OCI-M2 (cell line): ENCODE data around the gene TMEM184A.
"Not testable (repeated sequence)": the region's sequence is repeated elsewhere in the genome, so short reads cannot be mapped to it uniquely, and the experiment has no call there.

Experiments
- DNase-seq: peaks from one replicate; lab custom pipeline; 2025; ENCODE audit not compliant: unreplicated experiment; lab: John Stamatoyannopoulos, UW

TMEM184A gene

GRCh38 chr7:1529383-1530116 lies 26.5 kb downstream of the TMEM184A start:
- no peak for DNase-seq

DNA sequence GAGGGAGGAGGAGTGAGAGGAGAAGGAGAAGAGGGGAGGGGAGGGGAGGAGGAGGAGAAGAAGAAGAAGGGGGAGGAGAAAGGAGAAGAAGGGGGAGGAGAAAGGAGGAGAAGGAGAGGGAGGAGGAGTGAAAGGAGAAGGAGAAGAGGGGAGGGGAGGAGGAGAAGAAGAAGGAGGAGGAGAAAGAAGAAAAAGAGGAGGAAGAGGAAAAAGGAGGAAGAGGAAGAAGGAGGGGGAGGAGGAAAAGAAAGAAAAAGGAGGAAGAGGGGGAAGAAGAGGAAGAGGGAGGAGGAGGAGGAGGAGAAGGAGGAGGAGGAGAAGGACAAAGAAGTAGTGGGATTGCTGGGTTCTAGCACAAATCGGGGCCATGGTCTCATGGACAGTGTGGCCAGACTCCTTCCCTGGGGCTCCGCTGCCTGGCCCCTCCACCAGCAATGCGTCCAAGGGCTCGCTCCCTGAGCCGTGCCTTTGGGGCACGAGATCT lies 29.7 kb downstream of the TMEM184A start:
- no peak for DNase-seq

DNA sequence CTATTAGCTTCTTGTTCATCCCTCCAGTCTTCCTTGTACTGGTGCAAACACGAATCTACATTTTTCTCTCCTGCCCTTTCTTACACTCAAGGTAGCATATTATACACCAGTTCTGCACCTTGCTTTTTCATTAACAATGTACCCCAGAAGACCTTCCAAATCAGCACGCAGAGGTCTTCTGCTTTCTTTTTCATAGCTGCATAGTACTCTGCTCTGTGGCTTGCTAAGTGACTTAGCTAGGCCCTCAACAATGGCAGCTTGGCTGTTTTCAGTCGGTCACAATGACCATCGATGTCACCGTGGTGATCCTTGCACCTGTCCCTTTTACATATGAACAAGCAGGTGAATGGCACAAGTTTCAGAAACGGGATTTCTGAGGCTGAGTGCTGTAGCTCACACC lies 30.6 kb downstream of the TMEM184A start:
- DNase-seq: no peak

- DNase-seq: no peak
Observed at GRCh38 chr7:1523844-1524243, 32.2 kb downstream of the TMEM184A start.

DNA sequence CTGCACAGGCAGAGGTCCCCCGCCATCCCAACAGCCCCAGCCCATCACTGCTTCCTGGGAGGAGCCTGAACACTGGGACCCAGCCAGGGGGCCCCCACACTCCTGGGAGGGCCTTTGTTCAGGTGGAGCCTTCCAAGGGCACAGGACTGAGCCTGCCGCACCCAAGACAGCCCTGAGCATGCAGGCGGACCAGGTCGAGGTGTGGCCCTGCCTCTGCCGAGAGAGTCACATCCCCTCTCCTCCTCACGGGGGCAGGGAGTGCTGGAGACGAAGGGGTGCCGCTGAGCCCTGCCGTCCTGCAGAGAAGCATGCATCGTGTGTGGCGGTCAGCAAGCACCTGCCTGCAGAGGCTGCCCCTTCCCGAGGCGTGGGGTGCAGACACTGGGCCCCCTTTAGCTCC lies 32.8 kb downstream of the TMEM184A start:
- no peak for DNase-seq

GRCh38 chr7:1521456-1521855 lies 34.5 kb downstream of the TMEM184A start:
- DNase-seq: no peak

DNA sequence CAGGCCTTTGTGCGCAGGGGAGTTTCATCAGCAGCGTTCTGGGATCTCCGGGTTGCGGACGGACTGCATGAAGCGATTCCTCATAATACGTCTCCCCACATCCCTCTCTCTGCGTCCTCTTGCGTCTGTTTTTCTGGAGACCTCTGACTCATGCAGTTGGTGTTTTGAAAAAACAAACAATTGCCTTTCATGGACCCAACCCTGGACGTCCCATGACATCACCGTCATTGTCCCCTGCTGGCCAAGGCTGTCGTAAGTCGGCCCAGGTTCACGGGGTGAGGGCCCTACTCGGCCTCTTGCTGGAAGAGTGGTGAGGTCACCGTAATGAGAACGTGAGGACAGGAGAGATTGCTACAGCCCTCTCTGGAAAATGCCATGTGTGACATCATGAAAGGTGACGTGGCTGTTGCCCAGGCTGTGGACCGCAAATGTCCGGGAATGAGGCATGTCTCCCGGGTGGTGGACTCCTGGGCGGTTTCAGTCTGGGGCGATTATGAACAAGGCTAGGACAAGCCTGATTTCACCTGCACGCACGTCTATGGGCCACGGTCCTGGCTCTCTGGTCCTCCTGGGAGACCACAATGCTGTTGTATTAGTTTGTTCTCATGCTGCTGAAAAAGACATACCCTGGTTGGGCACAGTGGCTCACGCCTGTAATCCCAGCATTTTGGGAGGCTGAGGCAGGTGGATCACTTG lies 35.3 kb downstream of the TMEM184A start:
- no peak for DNase-seq

GRCh38 chr7:1519322-1519922 lies 36.6 kb downstream of the TMEM184A start:
- not testable (repeated sequence) for DNase-seq

DNA sequence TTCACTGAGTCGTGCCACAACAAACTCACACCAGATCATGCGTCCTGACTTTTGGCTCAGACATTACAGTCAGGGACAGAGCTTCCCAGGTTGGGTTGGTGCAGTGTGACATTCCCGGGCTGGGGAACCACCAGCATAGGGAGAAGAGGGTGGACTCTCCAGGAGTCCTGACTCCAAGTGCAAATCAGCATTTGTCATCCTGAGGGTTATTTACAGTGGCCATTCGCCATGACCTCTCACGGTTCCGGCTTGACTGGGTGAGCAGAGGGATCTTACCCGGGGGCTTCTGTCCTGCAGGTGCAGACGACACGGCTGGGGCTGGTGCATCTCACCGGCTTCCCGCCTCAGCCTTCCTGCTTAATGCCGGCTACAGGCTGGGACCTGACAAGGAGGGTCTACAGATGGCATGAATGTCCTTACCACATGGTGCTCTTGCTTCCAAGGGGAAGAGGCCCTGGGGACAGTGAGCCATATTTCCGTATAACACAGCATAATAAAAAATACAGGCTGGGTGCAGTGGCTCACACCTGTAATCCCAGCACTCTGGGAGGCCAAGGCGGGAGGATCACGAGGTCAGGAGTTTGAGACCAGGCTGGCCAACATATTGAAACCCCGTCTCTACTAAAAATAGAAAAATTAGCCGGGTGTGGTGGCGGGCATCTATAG lies 39.3 kb downstream of the TMEM184A start:
- DNase-seq: no peak

GRCh38 chr7:1515509-1515967 lies 40.5 kb downstream of the TMEM184A start:
- not testable (repeated sequence) for DNase-seq

GRCh38 chr7:1514995-1515401 lies 41.0 kb downstream of the TMEM184A start:
- DNase-seq: no peak

DNA sequence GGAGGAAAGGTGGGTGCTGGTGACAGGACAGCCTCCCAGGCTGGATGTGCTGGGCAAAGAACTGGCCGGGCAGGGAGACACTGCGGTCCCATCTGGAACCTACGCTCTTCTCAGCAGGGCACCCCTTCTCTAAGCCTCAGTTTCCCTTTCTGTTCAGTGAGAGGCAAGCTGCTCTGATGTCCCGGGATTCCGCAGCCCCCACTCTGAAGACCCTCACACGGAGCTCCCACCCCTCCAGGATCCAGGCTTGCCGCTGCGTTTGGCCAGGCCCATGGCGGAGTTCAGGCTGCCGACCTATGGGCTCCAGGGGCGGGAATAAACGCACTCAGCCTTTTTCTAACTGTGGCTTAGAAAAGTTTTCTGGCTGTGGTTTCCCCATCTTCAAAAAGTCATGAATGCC lies 41.6 kb downstream of the TMEM184A start:
- no peak for DNase-seq

- no peak for DNase-seq
Observed at GRCh38 chr7:1513657-1514095, 42.3 kb downstream of the TMEM184A start.

DNA sequence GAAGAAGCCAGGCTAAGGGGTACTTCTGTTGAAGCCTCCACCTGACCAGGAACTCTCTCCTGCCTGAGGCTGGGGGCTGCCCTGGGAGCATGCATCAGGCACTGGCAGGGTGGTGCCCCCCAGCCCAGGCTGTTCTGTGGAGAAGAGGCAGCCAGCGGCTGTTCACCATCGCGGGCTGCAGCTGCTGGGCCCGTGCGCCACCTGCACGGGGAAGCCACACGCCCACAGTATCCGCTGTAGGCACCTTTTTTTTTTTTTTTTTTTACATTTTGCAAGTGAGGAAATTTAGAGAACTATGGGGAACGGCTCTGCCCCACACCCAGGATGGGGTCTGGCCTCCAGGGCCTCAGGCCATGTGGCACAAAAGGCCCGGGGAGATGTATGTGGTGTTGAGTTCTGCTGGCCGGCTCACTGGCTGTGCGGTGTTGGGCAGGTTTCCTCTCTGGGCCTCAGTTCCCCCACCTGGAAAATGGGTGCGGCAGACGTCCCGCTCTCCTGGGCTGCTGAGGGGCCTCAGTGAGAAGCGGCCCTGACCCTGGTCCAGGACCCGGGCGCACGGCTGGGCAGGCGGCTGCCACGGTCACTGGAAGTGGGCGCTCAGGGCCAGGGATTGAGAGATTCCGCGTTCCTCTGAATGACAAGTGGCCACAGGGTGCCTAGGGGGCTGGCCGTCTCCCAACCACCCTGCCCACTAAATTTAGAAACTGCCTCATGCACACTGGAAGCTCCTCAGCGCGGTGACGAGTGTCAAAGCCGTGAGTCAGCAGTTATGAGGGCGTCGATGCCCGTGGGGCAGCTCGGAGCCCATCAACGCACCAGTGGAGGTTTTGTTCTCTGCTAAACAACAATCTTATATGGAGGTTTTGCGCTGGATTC lies 43.0 kb downstream of the TMEM184A start:
- DNase-seq: no peak

DNA sequence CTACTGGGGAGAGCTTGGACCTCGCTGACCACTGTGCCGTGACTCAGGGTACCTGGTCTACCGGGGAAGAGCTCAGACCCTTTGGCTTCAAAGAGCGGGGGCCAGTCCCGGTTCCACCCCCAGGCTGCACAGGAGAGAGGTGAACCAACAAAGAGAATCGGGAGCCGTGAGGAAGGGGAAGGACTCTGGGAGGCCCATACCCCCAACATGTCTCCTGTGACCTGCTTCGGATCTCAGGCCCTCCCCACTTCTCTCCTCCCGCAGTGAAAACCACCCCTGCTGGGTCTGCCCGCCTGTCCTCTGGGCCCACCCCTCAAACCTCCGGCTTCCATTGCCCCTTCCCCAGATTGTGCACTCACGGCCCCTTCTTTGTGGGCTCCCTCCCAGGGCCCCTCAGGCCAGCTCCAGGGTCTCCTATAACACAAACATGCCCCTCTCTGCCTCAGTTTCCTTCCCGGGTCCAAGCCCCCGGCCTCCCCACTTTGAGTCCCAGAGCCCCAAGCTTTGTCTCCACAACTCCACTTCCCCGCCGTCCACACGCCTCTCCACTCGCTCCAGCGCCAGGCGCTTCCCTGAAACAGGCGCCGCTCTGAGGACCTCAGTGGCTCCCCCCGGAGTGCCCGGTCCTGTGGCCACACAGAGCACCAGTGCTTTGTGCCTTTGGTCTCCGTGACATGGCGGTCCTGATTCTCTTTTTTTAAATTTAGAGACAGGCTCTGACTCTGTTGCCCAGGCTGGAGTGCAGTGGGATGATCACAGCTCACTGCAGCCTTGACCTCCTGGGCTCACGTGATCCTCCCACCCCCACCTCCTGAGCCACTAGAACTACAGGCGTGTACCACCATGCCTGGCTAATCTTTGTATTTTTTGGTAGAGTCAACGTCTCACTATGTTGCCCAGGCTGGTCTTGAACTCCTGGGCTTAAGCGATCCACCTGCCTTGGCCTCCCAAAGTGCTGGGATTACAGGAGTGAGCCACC lies 44.3 kb downstream of the TMEM184A start:
- no peak for DNase-seq

- no peak for DNase-seq
Observed at GRCh38 chr7:1510780-1511154, 45.2 kb downstream of the TMEM184A start.

GRCh38 chr7:1509226-1509625 lies 46.8 kb downstream of the TMEM184A start:
- no peak for DNase-seq

DNA sequence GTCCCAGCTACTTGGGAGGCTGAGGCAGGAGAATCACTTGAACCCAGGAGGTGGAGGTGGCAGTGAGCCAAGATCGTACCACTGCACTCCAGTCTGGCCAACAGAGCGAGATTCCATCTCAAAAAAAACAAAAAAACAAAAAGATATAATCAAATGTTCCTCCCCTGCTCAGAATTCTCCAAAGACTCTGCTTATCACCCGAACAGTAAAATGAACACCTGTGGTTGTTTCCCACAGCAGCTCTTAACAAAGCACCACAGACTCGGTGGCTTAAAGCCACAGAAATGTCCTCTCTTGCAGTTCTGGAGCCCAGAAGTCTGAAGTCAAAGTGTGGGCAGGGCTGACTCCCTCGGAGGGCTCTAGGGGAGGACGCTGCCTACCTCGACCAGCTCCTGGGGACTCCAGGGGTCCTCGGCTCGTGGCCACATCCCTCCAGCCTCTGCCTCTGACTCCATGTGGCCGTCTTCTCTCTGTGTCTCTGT lies 47.7 kb downstream of the TMEM184A start:
- DNase-seq: no peak
